Fibroblast of skin of right biceps (primary cell): ENCODE measurements around the gene SAP30BP.

Experiments used
- DNase-seq: peaks from one replicate; pipeline ENCODE4 v3.0.0-alpha.2; 2013

SAP30BP gene

GRCh38 chr17:75743625-75744206, 76.6 kb downstream of the SAP30BP start:
- DNase-seq = no peak

GRCh38 chr17:75748706-75749105, 81.6 kb downstream of the SAP30BP start:
- no peak for DNase-seq

- DNase-seq = peak; percentile 57
Measured at GRCh38 chr17:75749545-75750389, 82.6 kb downstream of the SAP30BP start.

GRCh38 chr17:75750661-75751423, 83.7 kb downstream of the SAP30BP start:
- no peak for DNase-seq

GRCh38 chr17:75751676-75752404, 84.7 kb downstream of the SAP30BP start:
- DNase-seq = no peak

- no peak for DNase-seq
Measured at GRCh38 chr17:75752405-75752709, 85.2 kb downstream of the SAP30BP start.

GRCh38 chr17:75752802-75753513, 85.8 kb downstream of the SAP30BP start:
- no peak for DNase-seq

GRCh38 chr17:75753514-75754377, 86.6 kb downstream of the SAP30BP start:
- DNase-seq = peak; percentile 79

GRCh38 chr17:75754378-75755204, 87.5 kb downstream of the SAP30BP start:
- DNase-seq = no peak

GRCh38 chr17:75755205-75755901, 88.2 kb downstream of the SAP30BP start:
- DNase-seq = no peak

- DNase-seq = no peak
Measured at GRCh38 chr17:75755990-75756389, 88.9 kb downstream of the SAP30BP start.

- DNase-seq = no peak
Measured at GRCh38 chr17:75756451-75757085, 89.4 kb downstream of the SAP30BP start.

- no peak for DNase-seq
Measured at GRCh38 chr17:75757086-75757681, 90.0 kb downstream of the SAP30BP start.
